A673 (cell line): Measurements from ENCODE around the gene LSM14A. TPM values are rescaled to one million over a fixed set of nuclear protein-coding genes. Genes with fewer than 3 reads are reported as not detected.

Experiments used
- BruUV-seq: library from RNA; stranded (reverse); fragments of 400-500 nt; replicated peaks from 2 replicates; lab custom pipeline; 2021; lab: Mats Ljungman, UMichigan
- CTCF ChIA-PET: fragments of 300-600 bp; sonication (Branson Sonifier 250); formaldehyde crosslinking; loops from one replicate; lab custom pipeline; 2022; ENCODE audit warnings: antibody characterized with exemption; lab: Charles Lee
- POLR2A ChIA-PET: fragments of 300-600 bp; sonication (Branson Sonifier 250); formaldehyde crosslinking; loops from one replicate; lab custom pipeline; 2022; ENCODE audit warnings: antibody characterized with exemption; ENCODE audit not compliant: low non-redundant PET; lab: Charles Lee
- DNase-seq: peaks from one replicate; pipeline ENCODE4 v3.0.0-alpha.2; 2015; ENCODE audit warnings: low spot score
- H3K27ac ChIP-seq: fragments of 200-600 bp; sonication (generic); 2 replicates; pipeline ENCODE4 v1.5.1; 2016; ENCODE audit warnings: mixed run types, low read depth, mild to moderate bottlenecking, mixed read lengths, antibody characterized with exemption, low read length; ENCODE audit not compliant: poor library complexity, severe bottlenecking
- H3K27me3 ChIP-seq: fragments of 200-600 bp; sonication (generic); replicated peaks from 2 replicates; pipeline ENCODE4 v1.6.1; 2017; ENCODE audit warnings: mixed run types, low read depth, mild to moderate bottlenecking, mixed read lengths, antibody characterized with exemption, low read length; ENCODE audit not compliant: insufficient read depth, poor library complexity
- H3K36me3 ChIP-seq: fragments of 200-600 bp; sonication (generic); 2 replicates; pipeline ENCODE4 v1.6.1; 2016; ENCODE audit warnings: mixed run types, mild to moderate bottlenecking, mixed read lengths, antibody characterized with exemption, low read length; ENCODE audit not compliant: insufficient read depth, poor library complexity, severe bottlenecking
- H3K4me1 ChIP-seq: fragments of 200-600 bp; sonication (generic); 2 replicates; pipeline ENCODE4 v1.6.1; 2017; ENCODE audit warnings: mixed run types, mild to moderate bottlenecking, mixed read lengths, antibody characterized with exemption, low read length; ENCODE audit not compliant: insufficient read depth, poor library complexity, severe bottlenecking
- H3K4me3 ChIP-seq: fragments of 200-600 bp; sonication (generic); 2 replicates; pipeline ENCODE4 v1.5.1; 2016; ENCODE audit warnings: low read depth, mixed run types, mild to moderate bottlenecking, mixed read lengths, low read length; ENCODE audit not compliant: poor library complexity, severe bottlenecking
- H3K9me3 ChIP-seq: fragments of 200-600 bp; sonication (generic); 2 replicates; pipeline ENCODE4 v1.6.1; 2016; ENCODE audit warnings: mixed run types, low read depth, mild to moderate bottlenecking, mixed read lengths, antibody characterized with exemption, low read length; ENCODE audit not compliant: poor library complexity, severe bottlenecking
- CTCF ChIP-seq: fragments of 300-800, 200-600 bp; sonication (generic); conservative IDR thresholded peaks from 2 replicates; pipeline ENCODE4 v1.5.1; 2017; ENCODE audit warnings: low read depth, mild to moderate bottlenecking, antibody characterized with exemption, low read length, moderate library complexity, mixed read lengths
- EZH2 ChIP-seq: fragments of 200-600 bp; sonication (generic); IDR thresholded peaks from 2 replicates; pipeline ENCODE4 v1.6.1; 2017; ENCODE audit warnings: borderline replicate concordance, low read depth, mild to moderate bottlenecking, mixed read lengths, antibody characterized with exemption, low read length; ENCODE audit not compliant: poor library complexity, severe bottlenecking
- intact Hi-C: fragments of 100-400 bp; cut with micrococcal nuclease; formaldehyde crosslinking; loops from one replicate; pipeline ENCODE4 v1.10.0; 2022; ENCODE audit not compliant: unreplicated experiment
- total RNA-seq: library from RNA; stranded (reverse); gene quantifications from 2 replicates; pipeline ENCODE4 v1.2.3, GENCODE V29; 2021

LSM14A gene
- total RNA-seq, 1 experiment from 2014 or later = 137 TPM

- DNase-seq = no peak
- TF ChIP-seq EZH2 = no peak
- TF ChIP-seq CTCF = no peak
- H3K36me3 ChIP-seq = no peaks in the 10 kb centered on the region
- no TSS peak for BruUV-seq
- CTCF ChIA-PET = no interaction called here
- H3K27me3 ChIP-seq = no peaks in the 10 kb centered on the region
- H3K9me3 ChIP-seq = no peaks in the 10 kb centered on the region
- no peak overlapping the region for H3K4me3 ChIP-seq
- H3K4me1 ChIP-seq = no peaks in the 10 kb centered on the region
- intact Hi-C loops = loop anchor here (5.0 kb wide), 1 partner anchor 371 kb away; no protein-coding TSS in a partner anchor
- H3K27ac ChIP-seq = no peak overlapping the region
- POLR2A ChIA-PET = no interaction called here
Measured at GRCh38 chr19:34148658-34149185, 23.6 kb upstream of the LSM14A start.

- POLR2A ChIA-PET = no interaction called here
- intact Hi-C loops = loop anchor here (5.0 kb wide), 1 partner anchor 373 kb away; no protein-coding TSS in a partner anchor
- Histone ChIP-seq H3K9me3 (no peaks in the 10 kb centered on the region), H3K4me1 (no peaks in the 10 kb centered on the region), H3K27ac (no peak overlapping the region), H3K27me3 (no peaks in the 10 kb centered on the region), H3K4me3 (no peak overlapping the region), H3K36me3 (no peaks in the 10 kb centered on the region)
- DNase-seq = no peak
- TF ChIP-seq EZH2 (no peak), CTCF (no peak)
- CTCF ChIA-PET = no interaction called here
- no TSS peak for BruUV-seq
Measured at GRCh38 chr19:34149873-34150272, 22.4 kb upstream of the LSM14A start.

- Histone ChIP-seq H3K9me3 (no peaks in the 10 kb centered on the region), H3K4me1 (no peaks in the 10 kb centered on the region), H3K27me3 (no peaks in the 10 kb centered on the region), H3K27ac (no peak overlapping the region), H3K4me3 (no peak overlapping the region), H3K36me3 (no peaks in the 10 kb centered on the region)
- ChIA-PET POLR2A (no interaction called here), CTCF (no interaction called here)
- no TSS peak for BruUV-seq
- intact Hi-C loops = no loop called here
- no peak for TF ChIP-seq EZH2
- TF ChIP-seq CTCF = no peak
- DNase-seq = no peak
Measured at GRCh38 chr19:34150558-34150957, 21.7 kb upstream of the LSM14A start.
